Activated CD8-positive, alpha-beta T cell treated with anti-CD3 and anti-CD28 coated beads for 36 hours (primary cell): ENCODE data around the gene PYGB. TPM values are rescaled to one million over a fixed set of nuclear protein-coding genes. Genes with fewer than 3 reads are reported as not detected.
A peak's percentile ranks its signal among the peaks of the same experiment; 100 is the strongest.

Experiments
- ATAC-seq: fragments of 200-7000 bp; cut with Tn5 transposase; one replicate; pipeline ENCODE4 v1.10.0; 2021; ENCODE audit warnings: mild to moderate bottlenecking, moderate library complexity
- CTCF ChIA-PET: fragments of 350-600 bp; sonication (Branson Sonifier 250); formaldehyde crosslinking; loops from one replicate; lab custom pipeline; 2021; ENCODE audit warnings: antibody characterized with exemption; lab: Charles Lee
- POLR2A ChIA-PET: fragments of 350-600 bp; sonication (Branson Sonifier 250); formaldehyde crosslinking; loops from one replicate; lab custom pipeline; 2021; ENCODE audit warnings: antibody characterized with exemption; lab: Charles Lee
- DNase-seq: peaks from one replicate; pipeline ENCODE4 v3.0.0-alpha.2; 2020
- H3K27ac Mint-ChIP-seq: one replicate; pipeline ENCODE4 v1.8.0; 2021; ENCODE audit warnings: mild to moderate bottlenecking, mixed read lengths
- H3K27me3 Mint-ChIP-seq: one replicate; pipeline ENCODE4 v1.8.0; 2021; ENCODE audit warnings: mixed read lengths
- H3K36me3 Mint-ChIP-seq: one replicate; pipeline ENCODE4 v1.8.0; 2021; ENCODE audit warnings: low read depth, mixed read lengths
- H3K4me1 Mint-ChIP-seq: one replicate; pipeline ENCODE4 v1.8.0; 2021; ENCODE audit warnings: low read depth, mixed read lengths
- H3K4me3 Mint-ChIP-seq: one replicate; pipeline ENCODE4 v1.8.0; 2021; ENCODE audit warnings: mild to moderate bottlenecking, moderate library complexity, mixed read lengths
- H3K9me3 Mint-ChIP-seq: one replicate; pipeline ENCODE4 v1.8.0; 2021; ENCODE audit warnings: mixed read lengths
- intact Hi-C: fragments of 100-400 bp; cut with micrococcal nuclease; formaldehyde crosslinking; loops from one replicate; pipeline ENCODE4 v1.10.0; 2022
- total RNA-seq, 2 experiments: library from RNA; stranded (reverse); gene quantifications; one replicate each; pipeline ENCODE4 v1.2.3, GENCODE V29; 2021
- TF ChIP-seq, protein P1 (sequence below): fragments of 200-600 bp; IDR thresholded peaks from one replicate; pipeline ENCODE4 v1.8.0; 2022; ENCODE audit warnings: antibody characterized with exemption, mild to moderate bottlenecking

Gene PYGB
- total RNA-seq, 2 experiments from 2014 or later: 26.1 to 26.5 TPM

DNA sequence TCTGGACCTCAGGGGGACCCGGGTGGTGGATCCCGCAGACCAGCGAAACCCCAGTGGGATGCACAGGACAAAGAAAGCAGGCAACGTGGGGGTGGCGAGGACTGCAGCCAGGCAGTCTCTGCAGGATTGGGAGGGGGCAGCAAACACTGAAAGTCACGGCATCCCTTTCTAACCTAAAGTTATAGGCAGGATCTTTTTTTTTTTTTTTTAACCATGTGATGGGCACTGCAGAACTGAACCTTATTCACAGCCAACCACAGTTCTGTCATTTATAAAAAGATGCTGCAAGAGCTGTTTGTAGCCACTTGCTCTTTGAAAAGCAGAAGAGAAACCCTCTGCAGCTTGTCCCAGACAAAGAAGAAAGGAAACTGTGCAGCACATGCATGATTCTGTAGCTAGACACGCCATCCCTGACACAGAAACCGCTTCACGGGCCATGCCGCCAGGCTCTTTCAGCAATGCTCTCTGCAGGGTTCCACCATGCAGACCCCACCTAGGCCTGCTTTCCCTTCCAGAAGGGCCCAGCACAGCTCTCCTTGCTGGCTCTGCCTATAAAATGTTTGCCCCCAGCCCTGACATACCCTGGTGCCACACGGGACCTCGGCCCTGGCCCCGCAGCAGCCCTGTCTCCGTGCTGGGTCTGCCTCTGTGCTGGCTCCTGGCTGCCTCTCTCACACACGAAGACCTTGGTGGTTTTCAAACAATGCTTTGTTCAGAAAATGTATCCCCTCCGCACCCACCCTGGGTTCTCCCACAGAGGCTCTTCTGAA lies 70.8 kb downstream of the PYGB start:
- TF ChIP-seq, protein P1, sequence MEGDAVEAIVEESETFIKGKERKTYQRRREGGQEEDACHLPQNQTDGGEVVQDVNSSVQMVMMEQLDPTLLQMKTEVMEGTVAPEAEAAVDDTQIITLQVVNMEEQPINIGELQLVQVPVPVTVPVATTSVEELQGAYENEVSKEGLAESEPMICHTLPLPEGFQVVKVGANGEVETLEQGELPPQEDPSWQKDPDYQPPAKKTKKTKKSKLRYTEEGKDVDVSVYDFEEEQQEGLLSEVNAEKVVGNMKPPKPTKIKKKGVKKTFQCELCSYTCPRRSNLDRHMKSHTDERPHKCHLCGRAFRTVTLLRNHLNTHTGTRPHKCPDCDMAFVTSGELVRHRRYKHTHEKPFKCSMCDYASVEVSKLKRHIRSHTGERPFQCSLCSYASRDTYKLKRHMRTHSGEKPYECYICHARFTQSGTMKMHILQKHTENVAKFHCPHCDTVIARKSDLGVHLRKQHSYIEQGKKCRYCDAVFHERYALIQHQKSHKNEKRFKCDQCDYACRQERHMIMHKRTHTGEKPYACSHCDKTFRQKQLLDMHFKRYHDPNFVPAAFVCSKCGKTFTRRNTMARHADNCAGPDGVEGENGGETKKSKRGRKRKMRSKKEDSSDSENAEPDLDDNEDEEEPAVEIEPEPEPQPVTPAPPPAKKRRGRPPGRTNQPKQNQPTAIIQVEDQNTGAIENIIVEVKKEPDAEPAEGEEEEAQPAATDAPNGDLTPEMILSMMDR: no peak
- CTCF ChIA-PET: no interaction called here
- Mint-ChIP-seq H3K9me3 (no peaks in the 10 kb centered on the region), H3K4me1 (peaks cover 26% of the 10 kb centered on the region), H3K27me3 (no peaks in the 10 kb centered on the region), H3K27ac (no peak overlapping the region), H3K36me3 (peaks cover 12% of the 10 kb centered on the region), H3K4me3 (no peak overlapping the region)
- no peak for DNase-seq
- intact Hi-C loops: no loop called here
- ATAC-seq: no peak
- POLR2A ChIA-PET: no interaction called here

DNA sequence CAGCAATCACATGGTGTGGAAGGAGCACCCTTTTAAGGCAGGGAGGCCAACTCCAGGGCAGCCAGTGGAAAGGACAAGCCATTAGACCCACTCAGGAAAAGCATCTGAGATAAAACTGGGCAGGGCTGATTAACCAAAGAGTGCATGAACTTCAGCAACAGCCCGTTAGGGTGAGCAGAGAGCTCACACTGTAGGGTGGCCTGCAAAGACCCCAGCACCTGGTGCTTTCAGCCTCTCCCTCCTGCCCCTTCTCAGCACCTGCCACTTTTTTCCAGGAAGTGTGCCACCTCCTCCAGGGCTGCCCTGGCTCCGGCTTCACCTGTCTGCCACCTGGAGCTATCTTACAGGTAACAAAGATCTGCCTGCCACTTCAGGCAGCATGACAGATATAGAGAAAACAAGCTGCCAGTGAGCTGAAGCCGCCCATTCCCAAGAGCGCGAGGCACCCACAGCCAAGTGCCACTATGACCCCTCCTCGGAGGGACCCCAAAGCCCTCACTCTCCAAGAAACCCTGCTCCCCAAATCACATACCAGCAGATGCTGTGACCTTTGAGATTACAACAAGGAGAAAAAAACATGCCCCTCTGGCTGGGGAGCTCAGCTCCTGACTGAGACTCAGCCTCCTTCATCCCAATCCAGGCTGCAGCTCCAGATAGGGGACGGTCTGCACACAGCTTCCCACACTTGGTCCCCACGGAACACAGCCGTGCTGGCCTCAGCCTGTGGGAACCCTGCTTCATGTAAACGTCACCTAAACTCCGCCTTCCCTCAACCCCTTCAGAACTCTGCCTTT lies 71.6 kb downstream of the PYGB start:
- DNase-seq (no peak), ATAC-seq (no peak)
- Mint-ChIP-seq H3K4me3 (no peak overlapping the region), H3K9me3 (no peaks in the 10 kb centered on the region), H3K27ac (no peak overlapping the region), H3K36me3 (peaks cover 12% of the 10 kb centered on the region), H3K4me1 (peaks cover 25% of the 10 kb centered on the region), H3K27me3 (no peaks in the 10 kb centered on the region)
- TF ChIP-seq, protein P1: no peak
- POLR2A ChIA-PET: interaction anchor here (1.1 kb wide), 1 partner anchor 88 kb away, joined by 4 read pairs; the partner anchor contains the start of gene GINS1
- CTCF ChIA-PET: interaction anchor here (0.8 kb wide), 1 partner anchor 88 kb away, joined by 3 read pairs; the partner anchor contains the start of gene GINS1
- intact Hi-C loops: no loop called here

DNA sequence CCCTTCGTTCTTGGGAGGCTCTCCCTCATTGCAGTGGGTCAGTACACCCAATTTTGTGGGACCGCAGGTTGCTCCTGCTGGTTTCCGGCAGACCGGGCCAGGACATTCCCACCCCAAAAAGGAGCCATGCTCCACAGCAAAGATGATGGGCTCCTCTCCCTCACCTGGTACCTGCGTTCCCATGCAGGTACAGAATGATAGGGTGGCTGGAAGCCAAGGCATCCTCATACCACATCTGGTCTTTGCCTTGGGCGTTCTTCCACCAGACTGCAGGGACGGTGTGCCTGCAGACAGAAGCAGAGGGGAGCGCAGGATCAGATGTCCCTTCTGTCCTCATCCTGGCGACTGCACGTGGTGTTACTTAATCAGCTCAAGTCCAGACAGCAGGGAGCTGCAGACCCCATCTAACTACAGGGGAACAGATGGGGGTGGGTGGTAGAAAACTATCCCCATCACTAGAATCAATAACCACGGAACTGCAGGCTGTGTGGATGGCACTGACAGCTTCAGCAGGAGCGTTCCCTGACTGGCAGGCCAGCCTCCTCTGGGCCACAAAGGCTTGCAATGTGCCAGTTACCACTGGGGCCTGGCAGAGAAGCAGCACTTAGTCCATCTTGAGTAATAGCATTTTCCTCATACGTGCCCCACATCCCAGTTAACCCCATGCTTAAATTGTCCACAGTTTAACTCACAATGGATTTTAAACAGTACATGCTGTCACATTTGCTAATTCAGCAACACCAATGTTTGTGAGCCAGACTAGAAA lies 72.3 kb downstream of the PYGB start:
- TF ChIP-seq, protein P1: no peak
- no peak for DNase-seq
- POLR2A ChIA-PET: interaction anchor here (1.1 kb wide), 1 partner anchor 87 kb away, joined by 4 read pairs; the partner anchor contains the start of gene GINS1
- no peak overlapping the region for H3K4me3 Mint-ChIP-seq
- no peaks in the 10 kb centered on the region for H3K27me3 Mint-ChIP-seq
- H3K36me3 Mint-ChIP-seq: peaks cover 12% of the 10 kb centered on the region
- peaks cover 28% of the 10 kb centered on the region for H3K4me1 Mint-ChIP-seq
- no peak for ATAC-seq
- CTCF ChIA-PET: interaction anchor here (0.8 kb wide), 1 partner anchor 87 kb away, joined by 3 read pairs; the partner anchor contains the start of gene GINS1
- no peak overlapping the region for H3K27ac Mint-ChIP-seq
- intact Hi-C loops: no loop called here
- no peaks in the 10 kb centered on the region for H3K9me3 Mint-ChIP-seq

DNA sequence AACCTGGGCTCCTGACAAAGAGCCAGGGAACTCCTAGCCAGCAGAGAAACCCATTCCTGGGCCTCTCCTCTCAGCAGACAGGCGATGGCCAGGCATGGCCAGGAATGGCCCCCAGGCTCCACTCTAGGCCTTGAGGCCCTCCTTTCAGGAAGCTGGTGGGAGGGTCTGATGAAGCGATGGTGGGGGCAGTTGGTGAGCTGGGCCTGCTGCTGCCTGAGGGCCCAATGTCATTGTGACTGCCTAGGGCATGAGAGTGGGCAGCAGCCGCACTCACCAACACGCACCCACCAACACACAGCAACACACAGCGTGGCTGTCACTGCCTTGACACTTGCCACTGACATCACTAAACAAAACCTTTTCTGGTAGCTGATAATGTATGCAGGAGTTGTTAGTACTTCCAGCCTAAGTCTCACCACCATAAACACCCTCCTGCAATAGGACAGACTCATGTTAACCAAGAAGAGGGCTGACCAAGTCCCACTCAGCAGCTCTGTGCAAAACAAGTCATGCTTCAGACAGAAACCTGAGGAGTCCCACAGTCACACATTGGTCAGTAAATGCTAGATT lies 73.5 kb downstream of the PYGB start:
- Mint-ChIP-seq H3K4me3 (no peak overlapping the region), H3K9me3 (no peaks in the 10 kb centered on the region), H3K27ac (no peak overlapping the region), H3K27me3 (no peaks in the 10 kb centered on the region), H3K4me1 (peaks cover 25% of the 10 kb centered on the region), H3K36me3 (peaks cover 7% of the 10 kb centered on the region)
- ATAC-seq (peak; percentile 64), DNase-seq (no peak)
- intact Hi-C loops: no loop called here
- CTCF ChIA-PET: interaction anchor here (1.1 kb wide), 1 partner anchor 77 kb away, joined by 5 read pairs; no protein-coding TSS in a partner anchor
- POLR2A ChIA-PET: interaction anchor here (1.0 kb wide), 1 partner anchor 70 kb away, joined by 3 read pairs; no protein-coding TSS in a partner anchor
- TF ChIP-seq, protein P1: no peak
